SU-DHL-6 (cell line): ENCODE data around the gene PTPRA.

ENCODE experiments used
- EZH2phosphoT487 ChIP-seq: fragments of 200-600 bp; sonication (generic), shearing (Covaris generic); conservative IDR thresholded peaks from 2 replicates; pipeline ENCODE4 v1.6.1; 2018; ENCODE audit warnings: mild to moderate bottlenecking, antibody characterized with exemption, low read length, moderate library complexity, mixed read lengths
- TF ChIP-seq, protein P1 (sequence below): fragments of 200-600 bp; sonication (generic); IDR thresholded peaks from one replicate; pipeline ENCODE4 v1.5.1; 2017; ENCODE audit warnings: antibody characterized with exemption, mild to moderate bottlenecking, low read length, moderate library complexity; ENCODE audit not compliant: insufficient read depth, poor library complexity, severe bottlenecking

DNA sequence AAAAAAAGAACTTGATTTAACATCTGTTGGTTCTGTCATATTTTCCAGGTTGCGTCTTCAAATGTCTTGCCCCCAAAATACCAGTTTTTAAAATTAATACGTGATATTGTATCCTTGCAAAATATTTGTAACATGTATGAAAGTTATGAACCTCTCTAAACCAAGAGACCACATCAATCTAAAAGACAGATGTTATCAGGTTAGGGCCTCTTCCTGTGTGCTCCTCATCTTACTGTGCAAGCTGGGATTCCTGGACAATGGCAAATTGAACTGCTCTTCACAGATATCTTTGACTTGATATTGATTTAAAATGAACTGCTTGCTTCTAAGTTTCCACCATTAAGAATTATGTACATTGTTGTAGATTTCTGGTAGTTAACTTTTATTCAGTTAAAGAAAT is 47.5 kb upstream of the PTPRA start:
- TF ChIP-seq, protein P1, sequence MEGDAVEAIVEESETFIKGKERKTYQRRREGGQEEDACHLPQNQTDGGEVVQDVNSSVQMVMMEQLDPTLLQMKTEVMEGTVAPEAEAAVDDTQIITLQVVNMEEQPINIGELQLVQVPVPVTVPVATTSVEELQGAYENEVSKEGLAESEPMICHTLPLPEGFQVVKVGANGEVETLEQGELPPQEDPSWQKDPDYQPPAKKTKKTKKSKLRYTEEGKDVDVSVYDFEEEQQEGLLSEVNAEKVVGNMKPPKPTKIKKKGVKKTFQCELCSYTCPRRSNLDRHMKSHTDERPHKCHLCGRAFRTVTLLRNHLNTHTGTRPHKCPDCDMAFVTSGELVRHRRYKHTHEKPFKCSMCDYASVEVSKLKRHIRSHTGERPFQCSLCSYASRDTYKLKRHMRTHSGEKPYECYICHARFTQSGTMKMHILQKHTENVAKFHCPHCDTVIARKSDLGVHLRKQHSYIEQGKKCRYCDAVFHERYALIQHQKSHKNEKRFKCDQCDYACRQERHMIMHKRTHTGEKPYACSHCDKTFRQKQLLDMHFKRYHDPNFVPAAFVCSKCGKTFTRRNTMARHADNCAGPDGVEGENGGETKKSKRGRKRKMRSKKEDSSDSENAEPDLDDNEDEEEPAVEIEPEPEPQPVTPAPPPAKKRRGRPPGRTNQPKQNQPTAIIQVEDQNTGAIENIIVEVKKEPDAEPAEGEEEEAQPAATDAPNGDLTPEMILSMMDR: no peak
- no peak for TF ChIP-seq EZH2phosphoT487
